ENCODE measurements around the gene REXO4. TPM values are rescaled to one million over a fixed set of nuclear protein-coding genes. Genes with fewer than 3 reads are reported as not detected.

REXO4 gene
- total and polyA plus RNA-seq, 9 of the 15 experiments (the other 6 are each of a cell fraction or from before 2014, with no cell fraction given): 3.4 to 72.9 (median 31.1) TPM

DNA sequence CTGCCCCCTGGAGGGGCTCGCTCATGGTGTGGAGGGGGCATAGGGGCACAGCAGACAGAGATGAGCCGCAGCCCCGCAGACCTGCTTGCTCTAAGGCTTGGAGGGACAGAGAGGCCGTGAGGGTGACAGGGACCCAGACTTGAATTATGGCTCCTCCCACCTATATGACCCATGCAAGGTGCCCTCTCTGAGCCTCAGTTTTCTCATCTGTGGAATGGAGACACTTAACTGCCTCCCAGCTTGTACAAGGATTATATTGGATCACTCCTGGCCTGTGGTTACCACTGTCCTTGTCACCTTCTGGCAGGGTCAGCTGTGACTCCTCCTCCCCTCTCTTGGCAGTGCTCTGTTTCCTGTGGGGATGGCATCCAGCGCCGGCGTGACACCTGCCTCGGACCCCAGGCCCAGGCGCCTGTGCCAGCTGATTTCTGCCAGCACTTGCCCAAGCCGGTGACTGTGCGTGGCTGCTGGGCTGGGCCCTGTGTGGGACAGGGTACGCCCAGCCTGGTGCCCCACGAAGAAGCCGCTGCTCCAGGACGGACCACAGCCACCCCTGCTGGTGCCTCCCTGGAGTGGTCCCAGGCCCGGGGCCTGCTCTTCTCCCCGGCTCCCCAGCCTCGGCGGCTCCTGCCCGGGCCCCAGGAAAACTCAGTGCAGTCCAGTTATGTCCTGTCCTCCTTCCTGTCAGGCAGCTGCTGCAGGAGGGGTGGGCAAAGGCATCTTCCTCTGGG lies 37.3 kb upstream of the REXO4 start:
- FAIRE-seq: no peak
- no TSS peak for BruUV-seq (replicated peaks)
- Histone ChIP-seq H4K20me1 (replicated peaks; ENCODE audit: control insufficient read depth, insufficient read depth, low read length) (peaks cover 11% of the 10 kb centered on the region), H3K9me3 (replicated peaks; ENCODE audit: control insufficient read depth, insufficient read depth, low read depth, low read length) (no peaks in the 10 kb centered on the region), H2AFZ (ENCODE audit: low read depth, low read length) (no peak overlapping the region), H3K4me1 (replicated peaks in 1 of 2; ENCODE audit: control insufficient read depth in 2 of 2, insufficient read depth in 2 of 2, low read length in 2 of 2) (peaks cover 5 to 32% of the 10 kb centered on the region in 2 experiments; a peak in 3 of 5 replicates), H3K27ac (ENCODE audit: extremely low read depth, low read depth, low read length) (no peak overlapping the region), H3K79me2 (ENCODE audit: control insufficient read depth, insufficient read depth, low read length) (no peaks in the 10 kb centered on the region), H3K9me1 (ENCODE audit: control insufficient read depth, insufficient read depth, low read length) (peaks cover 11% of the 10 kb centered on the region), H3K9ac (ENCODE audit: insufficient read depth in 1 of 2, low read depth in 2 of 2, low read length in 2 of 2) (no peak overlapping the region; a peak in 1 of 4 replicates), H3K36me3 (ENCODE audit: control insufficient read depth, insufficient read depth, low read length) (no peaks in the 10 kb centered on the region), H3K4me2 (ENCODE audit: insufficient read depth, low read length) (no peak overlapping the region), H3K4me3 (no peak overlapping the region), H3K27me3 (ENCODE audit: control insufficient read depth in 2 of 2, insufficient read depth in 2 of 2, low read length in 2 of 2) (peaks cover 19 to 62% of the 10 kb centered on the region in 2 experiments; a peak in 4 of 5 replicates)
- ChIA-PET CTCF (ENCODE audit: low intra/inter-chr PET ratio) (no interaction called here), POLR2A (interaction anchor here (0.6 to 1.1 kb wide), 3 partner anchors 13 to 253 kb away, joined by 3 read pairs; partner anchors contain the start of gene REXO4)
- intact Hi-C loops (cut with micrococcal nuclease): no loop called here
- TF ChIP-seq HDGF (IDR thresholded peaks at IDR 0.05): no peak
- TF ChIP-seq BACH1 (tag; IDR thresholded peaks at IDR 0.05): no peak
- TF ChIP-seq, protein P1, sequence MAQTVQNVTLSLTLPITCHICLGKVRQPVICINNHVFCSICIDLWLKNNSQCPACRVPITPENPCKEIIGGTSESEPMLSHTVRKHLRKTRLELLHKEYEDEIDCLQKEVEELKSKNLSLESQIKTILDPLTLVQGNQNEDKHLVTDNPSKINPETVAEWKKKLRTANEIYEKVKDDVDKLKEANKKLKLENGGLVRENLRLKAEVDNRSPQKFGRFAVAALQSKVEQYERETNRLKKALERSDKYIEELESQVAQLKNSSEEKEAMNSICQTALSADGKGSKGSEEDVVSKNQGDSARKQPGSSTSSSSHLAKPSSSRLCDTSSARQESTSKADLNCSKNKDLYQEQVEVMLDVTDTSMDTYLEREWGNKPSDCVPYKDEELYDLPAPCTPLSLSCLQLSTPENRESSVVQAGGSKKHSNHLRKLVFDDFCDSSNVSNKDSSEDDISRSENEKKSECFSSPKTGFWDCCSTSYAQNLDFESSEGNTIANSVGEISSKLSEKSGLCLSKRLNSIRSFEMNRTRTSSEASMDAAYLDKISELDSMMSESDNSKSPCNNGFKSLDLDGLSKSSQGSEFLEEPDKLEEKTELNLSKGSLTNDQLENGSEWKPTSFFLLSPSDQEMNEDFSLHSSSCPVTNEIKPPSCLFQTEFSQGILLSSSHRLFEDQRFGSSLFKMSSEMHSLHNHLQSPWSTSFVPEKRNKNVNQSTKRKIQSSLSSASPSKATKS (CRISPR knock-in tag; IDR thresholded peaks at IDR 0.05): no peak
- no peak for TF ChIP-seq MTA3 (IDR thresholded peaks at IDR 0.05; ENCODE audit: borderline replicate concordance)
- peak; percentile 87 for TF ChIP-seq ESRRA (IDR thresholded peaks at IDR 0.05; ENCODE audit: borderline replicate concordance, low read depth)
- no peak for TF ChIP-seq ZNF398 (CRISPR knock-in tag; IDR thresholded peaks at IDR 0.05)
- no peak for TF ChIP-seq SMC3 (conservative IDR thresholded peaks at IDR 0.05; ENCODE audit: insufficient read depth, low read depth, low read length)
- no peak for ATAC-seq
- WGBS (ENCODE audit: insufficient coverage, low coverage, missing lambda C conversion rate): 15% methylated on average over 17 of the region's 20 CpGs
- no peak for DNase-seq (ENCODE audit: extremely low read depth in 1 of 4, low spot score in 3 of 4)
- in situ Hi-C loops (cut with MboI): no loop called here
